Stimulated activated CD8-positive, alpha-beta memory T cell treated with anti-CD3 and anti-CD28 coated beads, Interleukin-2, amount 100 ng/mL, for 48 hours (primary cell): Measurements from ENCODE around the gene SDK1.
"Not testable (repeated sequence)": the region's sequence is repeated elsewhere in the genome, so short reads cannot be mapped to it uniquely, and the experiment has no call there.

ENCODE experiments used
- DNase-seq, 2 donors: peaks; one replicate each; pipeline ENCODE4 v3.0.0-alpha.2; 2020; ENCODE audit warnings: low read depth in 2 of 2

SDK1 gene

GRCh38 chr7:3732395-3733005 lies 431.4 kb downstream of the SDK1 start:
- no peak for DNase-seq

- no peak for DNase-seq
Measured at GRCh38 chr7:3733541-3734140, 432.6 kb downstream of the SDK1 start.

- DNase-seq, result no peak
Measured at GRCh38 chr7:3738964-3739363, 437.9 kb downstream of the SDK1 start.

- DNase-seq, result no peak
Measured at GRCh38 chr7:3739983-3740382, 438.9 kb downstream of the SDK1 start.

- no peak for DNase-seq
Measured at GRCh38 chr7:3747467-3747866, 446.4 kb downstream of the SDK1 start.

- no peak for DNase-seq
Measured at GRCh38 chr7:3748389-3748788, 447.3 kb downstream of the SDK1 start.

- no peak for DNase-seq
Measured at GRCh38 chr7:3753868-3754267, 452.8 kb downstream of the SDK1 start.

GRCh38 chr7:3754493-3755341 lies 453.7 kb downstream of the SDK1 start:
- no peak for DNase-seq

GRCh38 chr7:3755778-3756453 lies 454.9 kb downstream of the SDK1 start:
- not testable (repeated sequence) for DNase-seq

GRCh38 chr7:3757059-3757458 lies 456.0 kb downstream of the SDK1 start:
- DNase-seq, result no peak

- no peak for DNase-seq
Measured at GRCh38 chr7:3760651-3761050, 459.6 kb downstream of the SDK1 start.

GRCh38 chr7:3762146-3762831 lies 461.2 kb downstream of the SDK1 start:
- DNase-seq, result no peak

- DNase-seq, result no peak
Measured at GRCh38 chr7:3767917-3768777, 467.1 kb downstream of the SDK1 start.

- no peak for DNase-seq
Measured at GRCh38 chr7:3771906-3772305, 470.9 kb downstream of the SDK1 start.

GRCh38 chr7:3778345-3778744 lies 477.3 kb downstream of the SDK1 start:
- DNase-seq, result no peak

GRCh38 chr7:3780016-3780415 lies 479.0 kb downstream of the SDK1 start:
- DNase-seq, result no peak

GRCh38 chr7:3780525-3780924 lies 479.5 kb downstream of the SDK1 start:
- no peak for DNase-seq

GRCh38 chr7:3781607-3782006 lies 480.6 kb downstream of the SDK1 start:
- DNase-seq, result no peak

- DNase-seq, result no peak
Measured at GRCh38 chr7:3787717-3788264, 486.7 kb downstream of the SDK1 start.

GRCh38 chr7:3790803-3791202 lies 489.8 kb downstream of the SDK1 start:
- DNase-seq, result no peak

- no peak for DNase-seq
Measured at GRCh38 chr7:3791327-3791726, 490.3 kb downstream of the SDK1 start.
